HuH-7 (cell line): ENCODE data around the gene LGALS3.

ENCODE experiments used
- DNase-seq: peaks from one replicate; pipeline ENCODE4 v3.0.0; 2011; ENCODE audit warnings: low spot score

Gene LGALS3

DNA sequence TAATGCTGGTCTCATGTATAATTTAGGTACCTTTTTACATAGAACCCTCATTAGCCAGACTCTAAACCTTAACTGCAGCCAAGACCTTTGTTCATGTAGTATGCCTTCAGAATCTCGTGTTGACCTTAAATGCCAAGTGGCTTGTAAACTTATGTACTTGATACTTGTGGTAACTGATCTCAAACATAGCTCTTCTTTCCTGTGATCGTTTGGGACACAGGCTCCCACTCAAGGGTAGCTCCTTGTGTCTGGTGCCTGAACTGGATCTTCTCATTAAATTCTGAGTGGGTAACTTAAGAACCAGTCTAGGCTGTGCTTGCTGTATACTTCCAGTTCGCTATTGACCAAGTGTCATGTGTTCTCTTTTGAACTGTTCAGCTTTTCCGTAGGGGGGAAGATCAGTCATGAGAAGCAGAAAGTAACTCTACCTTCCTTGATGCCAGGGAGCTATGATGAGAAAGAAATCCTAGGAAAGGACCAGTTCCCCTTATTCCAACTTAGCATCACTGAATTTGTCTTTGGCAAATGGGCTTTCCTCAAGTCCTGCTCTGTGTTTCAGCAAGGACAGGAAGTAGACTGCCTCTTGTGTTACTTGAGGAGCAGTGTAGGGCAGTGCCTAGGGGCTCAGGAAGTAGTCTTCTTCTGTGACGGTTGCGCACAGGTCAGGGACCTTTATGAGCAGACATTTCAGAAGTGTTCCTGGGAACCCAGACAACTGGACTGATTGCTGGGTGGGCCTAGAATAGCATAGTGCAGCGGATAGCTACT lies 2.5 kb downstream of the LGALS3 start:
- no peak for DNase-seq

- DNase-seq, result peak; percentile 59
These were observed 4.4 kb downstream of the LGALS3 start for GRCh38 chr14:55133416-55133815.

DNA sequence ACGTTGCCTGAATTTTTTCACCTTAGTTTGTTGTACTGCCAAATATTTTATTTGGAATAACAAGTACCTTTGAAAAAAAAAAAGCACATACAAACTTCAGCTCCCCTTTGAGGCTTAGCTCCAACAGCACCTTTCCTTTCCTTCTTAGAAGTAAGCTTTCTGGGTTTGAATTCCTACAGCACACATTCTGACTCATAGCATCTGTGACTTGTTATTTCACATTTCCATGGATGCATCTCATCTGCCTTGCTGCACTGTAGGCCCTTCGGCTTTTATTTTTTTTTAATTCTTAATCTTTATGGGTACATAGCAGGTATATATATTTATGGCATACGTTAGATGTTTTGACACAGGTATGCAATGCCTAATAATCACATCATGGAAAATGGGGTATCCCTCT lies 7.2 kb downstream of the LGALS3 start:
- no peak for DNase-seq

GRCh38 chr14:55136885-55137786 lies 8.1 kb downstream of the LGALS3 start:
- DNase-seq, result no peak

DNA sequence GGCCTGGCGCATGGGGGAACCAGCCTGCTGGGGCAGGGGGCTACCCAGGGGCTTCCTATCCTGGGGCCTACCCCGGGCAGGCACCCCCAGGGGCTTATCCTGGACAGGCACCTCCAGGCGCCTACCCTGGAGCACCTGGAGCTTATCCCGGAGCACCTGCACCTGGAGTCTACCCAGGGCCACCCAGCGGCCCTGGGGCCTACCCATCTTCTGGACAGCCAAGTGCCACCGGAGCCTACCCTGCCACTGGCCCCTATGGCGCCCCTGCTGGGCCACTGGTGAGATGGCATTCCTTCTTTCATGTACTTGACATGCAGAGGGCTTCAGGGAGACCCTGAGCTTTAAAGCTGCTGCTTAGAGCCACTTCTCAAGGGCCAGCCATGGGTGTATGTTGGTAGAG lies 9.0 kb downstream of the LGALS3 start:
- DNase-seq, result no peak

DNA sequence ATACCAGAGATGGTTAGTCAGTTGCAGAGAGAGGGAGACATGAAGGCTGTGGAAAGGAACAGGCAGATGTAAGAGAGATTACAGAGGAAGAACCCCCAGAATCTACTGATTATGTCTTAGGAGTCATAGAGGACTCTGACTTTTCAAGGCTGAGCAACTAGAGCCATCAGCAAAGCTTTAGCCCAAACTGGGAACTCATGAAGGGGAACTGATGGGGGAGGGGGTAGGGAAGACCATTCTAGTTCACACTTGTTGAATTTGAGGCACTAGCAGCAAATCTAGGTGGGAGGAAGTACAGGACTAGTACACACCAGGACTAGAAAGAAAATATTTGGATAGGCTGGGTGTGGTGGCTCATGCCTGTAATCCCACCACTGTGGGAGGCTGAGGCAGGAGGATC lies 10.1 kb downstream of the LGALS3 start:
- no peak for DNase-seq

- DNase-seq, result no peak
These were observed 10.9 kb downstream of the LGALS3 start for GRCh38 chr14:55139696-55140509.

GRCh38 chr14:55141825-55142224 lies 12.8 kb downstream of the LGALS3 start:
- no peak for DNase-seq

GRCh38 chr14:55142466-55142865 lies 13.4 kb downstream of the LGALS3 start:
- no peak for DNase-seq

- DNase-seq, result no peak
These were observed 17.4 kb downstream of the LGALS3 start for GRCh38 chr14:55146425-55146824.

DNA sequence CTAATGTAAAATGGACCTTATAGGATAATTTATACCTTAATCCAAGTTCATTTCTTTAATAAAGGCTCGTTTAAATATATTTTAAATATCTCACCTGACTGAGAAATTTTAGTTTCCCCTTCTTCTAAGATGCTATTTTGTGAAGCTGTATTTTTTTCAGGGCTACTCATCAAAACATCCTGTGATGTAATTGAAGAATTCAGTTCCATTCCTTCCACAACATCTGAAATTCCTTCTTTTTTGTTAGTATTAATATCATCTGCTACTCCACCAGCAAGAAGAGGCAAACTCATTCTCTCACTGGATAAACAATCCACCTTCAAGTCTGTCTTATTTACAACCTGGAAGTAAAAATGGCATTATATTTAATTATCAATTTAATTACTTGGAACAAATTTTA lies 22.5 kb downstream of the LGALS3 start:
- no peak for DNase-seq

DNA sequence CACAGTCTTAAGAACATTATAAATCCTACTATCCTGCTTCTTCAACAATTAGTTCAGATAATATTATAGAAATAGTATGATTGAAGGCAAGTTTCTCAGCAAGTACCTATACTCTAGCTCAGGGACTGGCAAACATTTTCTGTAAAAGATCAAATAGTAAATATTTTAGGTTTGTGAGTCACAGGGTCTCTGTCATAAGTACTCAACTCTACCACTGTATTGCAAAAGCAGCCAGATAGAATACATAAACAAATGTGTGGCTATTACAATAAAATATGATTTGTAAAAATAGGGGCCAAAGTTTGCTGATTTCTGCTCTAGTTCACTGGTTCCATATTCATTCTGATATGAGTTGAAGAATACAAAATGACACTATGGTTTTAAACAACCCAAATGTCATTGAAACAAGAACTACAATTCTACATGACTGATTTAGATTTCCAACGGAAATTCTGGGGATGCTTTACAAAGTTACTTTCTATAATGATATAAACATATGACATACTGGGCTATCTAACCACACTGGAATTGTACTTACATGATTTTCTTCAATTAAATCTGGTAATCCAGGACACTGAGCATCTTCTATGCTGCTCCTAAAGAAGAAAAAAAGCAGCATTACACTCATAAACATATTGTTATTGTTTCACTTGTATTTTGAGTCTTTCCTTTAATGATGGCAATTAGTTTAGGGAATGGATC lies 23.2 kb downstream of the LGALS3 start:
- no peak for DNase-seq

- no peak for DNase-seq
These were observed 24.9 kb downstream of the LGALS3 start for GRCh38 chr14:55153951-55154350.

GRCh38 chr14:55157080-55157479 lies 28.0 kb downstream of the LGALS3 start:
- no peak for DNase-seq

DNA sequence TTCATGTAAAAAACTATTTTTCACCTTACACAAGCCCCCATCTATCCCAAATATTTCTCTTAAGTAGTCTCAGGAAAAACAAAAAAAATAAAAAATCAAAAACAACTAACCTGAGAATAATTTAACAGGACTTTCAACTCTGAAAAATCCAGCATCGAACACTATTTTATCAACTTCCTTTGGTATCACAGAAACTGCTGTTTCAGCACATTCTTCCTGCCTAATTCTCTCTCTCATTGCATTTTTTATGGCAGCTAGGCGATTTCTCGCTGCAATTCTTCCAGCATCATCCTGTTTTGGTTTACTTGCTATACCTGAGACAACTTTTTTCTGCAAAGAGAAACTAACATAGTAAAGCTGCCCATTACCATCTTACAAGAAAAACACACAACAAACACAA lies 29.4 kb downstream of the LGALS3 start:
- no peak for DNase-seq

GRCh38 chr14:55160989-55161388 lies 31.9 kb downstream of the LGALS3 start:
- DNase-seq, result peak; percentile 12

DNA sequence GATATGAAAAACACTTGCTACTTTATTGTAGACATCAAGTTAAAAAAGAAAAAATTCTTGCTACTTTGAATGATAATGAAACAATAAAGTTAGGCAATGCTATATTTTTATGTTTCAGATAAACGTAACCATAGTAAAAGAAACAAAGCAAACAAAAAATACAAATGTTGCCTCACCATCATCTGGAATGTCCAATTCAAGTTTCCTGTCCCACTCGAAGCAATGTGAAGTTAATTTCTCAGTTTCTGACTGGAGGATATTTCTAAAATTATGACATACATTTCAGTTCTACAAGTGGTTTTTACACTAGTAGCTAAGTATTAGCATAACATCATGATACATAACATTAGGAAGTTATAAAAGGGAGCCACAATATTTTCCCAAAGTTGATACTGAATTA lies 41.5 kb downstream of the LGALS3 start:
- DNase-seq, result no peak

GRCh38 chr14:55180006-55180405 lies 51.0 kb downstream of the LGALS3 start:
- DNase-seq, result no peak

GRCh38 chr14:55180434-55180833 lies 51.4 kb downstream of the LGALS3 start:
- no peak for DNase-seq

- no peak for DNase-seq
These were observed 59.7 kb downstream of the LGALS3 start for GRCh38 chr14:55188686-55189295.

DNA sequence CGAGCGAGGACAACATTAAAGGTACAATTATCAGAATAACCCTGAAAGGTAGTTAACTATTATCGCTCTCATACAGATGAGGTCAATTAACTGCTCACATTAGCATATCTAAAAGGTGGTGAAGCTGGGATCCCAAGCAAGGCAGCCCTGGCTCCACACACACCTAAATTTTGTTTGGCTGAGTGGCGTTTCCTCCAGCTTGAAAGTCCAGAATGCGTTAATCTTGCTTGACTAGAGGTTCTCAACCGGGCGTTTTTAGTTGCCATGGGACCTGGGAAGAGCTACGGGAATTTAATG lies 61.8 kb downstream of the LGALS3 start:
- no peak for DNase-seq
